HG02943 (cell line): ENCODE measurements around the gene MLH1.

Source experiments
- ATAC-seq: cut with Tn5 transposase; IDR thresholded peaks from one replicate; pipeline ENCODE4 v1.9.1; 2021; ENCODE audit warnings: mild to moderate bottlenecking, low read depth, moderate library complexity; ENCODE audit not compliant: unreplicated experiment

Gene MLH1

GRCh38 chr3:37075955-37076354 lies 82.6 kb downstream of the MLH1 start:
- ATAC-seq = no peak

GRCh38 chr3:37082317-37082716 lies 89.0 kb downstream of the MLH1 start:
- no peak for ATAC-seq

- ATAC-seq = no peak
Measured at GRCh38 chr3:37086918-37087317, 93.6 kb downstream of the MLH1 start.

GRCh38 chr3:37087870-37088269 lies 94.6 kb downstream of the MLH1 start:
- no peak for ATAC-seq

- ATAC-seq = no peak
Measured at GRCh38 chr3:37092484-37092883, 99.2 kb downstream of the MLH1 start.

- no peak for ATAC-seq
Measured at GRCh38 chr3:37093481-37093880, 100.2 kb downstream of the MLH1 start.

GRCh38 chr3:37094636-37095035 lies 101.3 kb downstream of the MLH1 start:
- ATAC-seq = no peak

- ATAC-seq = no peak
Measured at GRCh38 chr3:37096288-37096687, 103.0 kb downstream of the MLH1 start.

- no peak for ATAC-seq
Measured at GRCh38 chr3:37096975-37097374, 103.7 kb downstream of the MLH1 start.

GRCh38 chr3:37097776-37098175 lies 104.5 kb downstream of the MLH1 start:
- no peak for ATAC-seq

GRCh38 chr3:37098884-37099283 lies 105.6 kb downstream of the MLH1 start:
- ATAC-seq = no peak

- ATAC-seq = no peak
Measured at GRCh38 chr3:37099469-37099868, 106.2 kb downstream of the MLH1 start.

GRCh38 chr3:37100411-37100810 lies 107.1 kb downstream of the MLH1 start:
- ATAC-seq = no peak
